ENCODE measurements around the gene GAB2.
A peak's percentile ranks its signal among the peaks of the same experiment; 100 is the strongest.
"Not testable (repeated sequence)": the region's sequence is repeated elsewhere in the genome, so short reads cannot be mapped to it uniquely, and the experiment has no call there.

GAB2 gene

GRCh38 chr11:78199015-78199652 lies 218.5 kb downstream of the GAB2 start:
- DNase-seq: no peak

GRCh38 chr11:78197816-78198215 lies 219.8 kb downstream of the GAB2 start:
- no peak for DNase-seq

DNA sequence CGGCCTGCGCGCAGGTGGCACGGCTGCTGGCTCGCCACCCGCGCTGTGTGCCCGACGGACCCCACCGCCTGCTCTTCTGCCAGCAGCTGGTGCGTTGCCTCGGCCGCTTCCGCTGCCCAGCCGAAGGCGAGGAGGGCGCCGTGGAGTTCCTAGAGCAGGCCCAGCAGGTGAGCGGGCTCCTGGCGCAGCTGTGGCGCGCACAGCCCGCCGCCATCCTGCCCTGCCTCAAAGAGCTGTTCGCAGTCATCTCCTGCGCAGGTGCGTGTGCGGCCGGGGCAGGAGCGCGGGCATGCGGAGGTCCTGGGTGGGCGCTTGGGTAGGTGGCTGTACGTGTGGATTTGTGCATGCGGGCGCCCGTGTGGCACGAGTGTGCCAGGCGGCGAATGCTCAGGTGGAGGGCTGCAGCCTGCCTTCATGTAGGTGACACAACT lies 220.9 kb downstream of the GAB2 start:
- no peak for DNase-seq

DNA sequence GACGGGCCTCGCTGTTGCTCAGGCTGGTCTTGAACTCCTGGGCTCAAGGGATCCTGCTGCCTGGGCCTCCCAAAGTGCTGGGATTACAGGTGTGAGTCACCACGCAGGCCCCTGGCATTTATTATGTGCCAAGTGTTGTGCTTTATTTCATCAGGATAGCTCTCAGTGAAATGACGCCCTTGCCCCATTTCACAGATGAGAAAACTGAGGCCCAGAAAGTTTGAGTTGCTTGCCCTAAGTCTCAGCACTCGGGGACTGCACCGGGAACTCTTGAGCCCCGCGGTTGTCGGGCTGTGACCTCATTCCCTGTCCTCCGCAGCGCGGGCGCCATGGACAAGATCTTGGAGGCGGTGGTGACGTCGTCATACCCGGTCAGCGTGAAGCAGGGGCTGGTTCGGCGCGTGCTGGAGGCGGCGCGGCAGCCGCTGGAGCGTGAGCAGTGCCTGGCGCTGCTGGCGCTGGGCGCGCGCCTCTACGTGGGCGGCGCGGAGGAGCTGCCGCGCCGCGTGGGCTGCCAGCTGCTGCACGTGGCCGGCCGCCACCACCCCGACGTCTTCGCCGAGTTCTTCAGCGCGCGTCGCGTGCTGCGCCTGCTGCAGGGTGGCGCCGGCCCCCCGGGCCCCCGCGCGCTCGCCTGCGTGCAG lies 221.6 kb downstream of the GAB2 start:
- no peak for DNase-seq

DNA sequence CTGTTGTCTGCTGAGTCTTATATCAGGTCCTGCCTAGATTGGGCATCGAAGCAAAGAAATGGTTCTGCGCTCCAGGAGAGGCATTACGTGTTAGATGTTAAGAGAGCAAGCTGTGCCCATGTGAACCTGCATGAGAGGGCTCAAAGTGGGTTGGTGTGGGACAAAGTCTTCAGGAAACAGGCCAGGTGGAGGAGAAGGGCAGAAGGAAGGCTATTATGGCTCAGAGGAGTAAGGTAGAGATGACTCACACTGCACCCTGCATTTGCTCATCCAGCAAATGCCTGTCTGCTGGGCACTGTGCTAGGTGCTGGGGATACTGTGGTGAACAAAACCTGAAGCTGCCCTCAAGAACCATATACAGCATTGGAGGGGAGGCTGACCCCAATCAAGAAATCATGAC lies 223.1 kb downstream of the GAB2 start:
- DNase-seq: no peak

DNA sequence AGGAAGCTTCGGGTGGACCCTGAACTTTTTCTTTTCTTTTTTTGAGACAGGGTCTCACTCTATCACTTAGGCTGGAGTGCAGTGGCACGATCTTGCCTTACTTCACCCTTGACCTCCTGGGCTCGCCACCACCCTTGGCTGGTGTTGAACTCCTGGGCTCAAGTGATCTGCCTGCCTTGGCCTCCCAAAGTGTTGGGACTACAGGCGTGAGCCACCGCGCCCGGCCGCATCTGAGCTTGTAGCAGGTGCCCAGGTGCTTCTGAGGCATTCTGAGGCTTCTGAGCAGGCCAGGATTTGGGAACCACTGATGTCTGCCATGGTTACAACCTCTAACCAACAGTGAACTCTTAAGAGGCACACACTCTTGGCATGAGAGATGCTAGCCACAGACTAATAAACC lies 223.8 kb downstream of the GAB2 start:
- no peak for DNase-seq

DNA sequence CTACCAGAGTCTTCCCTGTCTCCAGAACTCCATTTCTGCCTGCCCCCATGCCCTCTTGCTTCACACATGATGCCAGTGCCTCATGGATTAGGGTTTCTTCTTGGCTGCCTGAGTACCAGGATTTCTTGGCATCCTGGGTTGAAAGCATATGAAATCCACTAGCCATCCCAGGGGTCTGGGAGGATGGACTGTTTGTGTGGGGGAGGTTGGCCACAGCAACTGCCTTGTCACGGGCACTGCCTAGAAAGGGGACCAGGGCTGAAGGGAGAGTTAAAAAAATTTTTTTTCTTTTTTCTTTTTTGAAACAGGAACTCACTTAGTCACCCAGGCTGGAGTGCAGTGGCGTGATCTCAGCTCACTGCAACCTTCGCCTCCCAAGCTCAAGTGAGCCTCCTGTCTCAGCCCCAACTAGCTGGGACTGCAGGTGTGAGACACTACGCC lies 224.7 kb downstream of the GAB2 start:
- no peak for DNase-seq

GRCh38 chr11:78192223-78192719 lies 225.3 kb downstream of the GAB2 start:
- no peak for DNase-seq

GRCh38 chr11:78190871-78191538 lies 226.6 kb downstream of the GAB2 start:
- no peak for DNase-seq

- no peak for DNase-seq
Measured at GRCh38 chr11:78190374-78190773, 227.2 kb downstream of the GAB2 start.

DNA sequence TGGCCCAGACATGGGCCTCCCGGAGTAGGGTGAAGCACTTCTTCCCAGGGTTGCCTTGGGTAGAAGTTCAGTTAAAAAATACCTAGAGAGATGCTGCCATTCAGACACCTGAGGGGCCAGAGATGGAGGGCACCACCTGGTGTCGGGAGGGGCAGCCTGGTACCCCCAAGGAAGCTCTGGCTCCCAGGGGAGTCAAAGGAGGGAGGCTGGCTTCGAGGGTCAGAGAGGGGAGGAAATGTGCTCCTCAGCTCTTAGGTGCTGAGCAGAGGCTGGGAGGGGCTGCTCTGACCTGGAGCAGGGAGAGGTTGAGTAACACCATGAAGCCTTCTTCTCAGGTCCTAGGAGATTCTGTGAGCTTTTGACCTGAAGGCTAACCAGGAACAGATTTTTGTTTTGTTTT lies 227.8 kb downstream of the GAB2 start:
- DNase-seq: no peak

DNA sequence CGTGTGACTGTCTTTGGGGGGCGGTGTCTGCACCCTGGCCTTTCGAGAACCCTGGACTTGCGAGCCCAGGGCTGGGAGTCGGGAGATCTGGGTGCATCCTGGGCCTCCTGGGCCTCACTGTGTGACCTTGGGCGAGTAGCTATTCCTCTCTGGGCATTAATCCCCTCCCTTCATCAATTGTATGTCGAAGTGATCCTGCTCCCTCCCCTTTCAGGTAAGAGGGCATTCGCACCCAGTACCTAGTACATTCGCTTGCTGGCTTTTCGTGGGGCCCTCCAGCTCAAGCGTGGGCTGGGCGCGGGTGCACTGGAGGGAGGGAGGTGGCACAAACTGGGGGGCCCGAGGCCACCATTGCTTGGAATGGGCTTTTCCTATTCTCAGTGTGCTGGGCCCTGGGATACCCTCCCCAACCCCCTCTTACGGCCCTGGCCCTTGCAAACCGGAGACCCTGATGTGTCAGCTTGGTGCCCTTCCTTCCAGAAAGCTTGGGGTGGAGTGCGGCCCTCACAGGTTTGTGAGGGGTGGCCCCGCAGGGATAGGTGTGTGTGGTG lies 228.4 kb downstream of the GAB2 start:
- no peak for DNase-seq

DNA sequence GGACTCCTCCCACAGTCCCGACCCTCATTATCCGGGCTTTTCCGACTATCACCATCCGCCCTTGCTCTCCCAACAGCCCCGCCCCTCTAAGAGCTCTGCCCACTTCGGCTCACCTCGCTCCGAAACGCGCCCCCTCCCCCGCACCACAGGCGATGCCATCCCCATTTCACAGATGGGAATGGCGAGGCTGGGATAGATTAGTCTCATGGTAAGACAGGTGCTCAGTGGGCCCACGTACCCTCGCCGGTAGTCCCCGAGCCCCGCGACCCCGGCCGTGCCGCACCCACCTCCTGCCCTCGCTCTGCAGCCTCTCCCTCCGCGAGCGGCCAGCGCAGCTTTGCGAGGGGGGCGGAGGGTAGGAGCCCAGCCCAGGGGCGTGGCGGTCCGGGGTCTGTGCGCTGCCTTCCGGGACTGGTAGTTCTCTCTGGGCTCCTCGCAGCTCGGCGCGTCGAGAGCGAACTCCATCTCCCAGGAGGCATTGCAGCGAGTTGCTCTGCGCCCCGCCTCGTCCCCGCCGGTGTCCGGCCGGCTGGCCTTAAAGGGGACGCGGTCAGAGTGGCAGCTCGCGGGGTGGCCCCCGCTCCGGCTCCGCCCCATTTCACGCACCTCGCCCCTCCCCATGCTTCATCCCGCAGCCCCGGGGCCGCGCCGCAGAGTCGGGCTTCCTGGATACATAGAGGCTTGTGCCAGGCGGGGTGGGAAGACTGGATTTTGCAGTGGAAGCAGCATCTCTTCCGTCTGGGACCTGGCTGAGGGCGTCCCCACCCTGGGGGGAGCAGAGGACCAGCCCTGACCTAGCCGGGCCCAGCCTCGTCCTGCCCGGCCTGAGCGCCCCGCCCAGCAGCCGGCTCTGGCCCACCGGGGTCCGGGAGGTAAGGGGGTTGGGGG lies 229.1 kb downstream of the GAB2 start, which contains the start of the genes KCTD21 and USP35:
KCTD21 (minus strand) TSS at position 341 of the 888 bp plus-strand sequence. CDS start 14,072 bp downstream, outside the sequence.
USP35 (plus strand) TSS at position 634 of the 888 bp plus-strand sequence. CDS start 7,327 bp downstream, outside the sequence.
- DNase-seq: peak; percentile 78

- peak; percentile 44 for DNase-seq
Measured at GRCh38 chr11:78187366-78188285, 230.0 kb downstream of the GAB2 start.

DNA sequence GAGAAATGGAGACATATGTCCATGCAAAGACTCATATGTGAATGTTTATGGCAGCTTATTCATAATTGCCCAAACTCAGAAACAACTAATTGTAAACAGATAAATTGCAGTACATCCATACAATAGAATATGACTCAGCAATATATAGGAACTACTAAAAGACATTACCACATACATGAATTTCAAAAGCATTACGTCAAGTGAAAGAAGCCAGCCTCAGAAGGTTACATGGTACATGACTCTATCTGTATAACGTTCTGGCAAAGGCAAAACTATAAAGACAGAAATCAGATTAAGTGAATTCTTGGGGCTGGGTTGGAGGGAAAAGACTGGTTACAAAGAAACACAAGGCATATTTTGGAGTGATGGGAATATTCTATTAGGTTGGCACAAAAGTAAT lies 236.4 kb downstream of the GAB2 start:
- no peak for DNase-seq

GRCh38 chr11:78180751-78181150 lies 236.9 kb downstream of the GAB2 start:
- no peak for DNase-seq

GRCh38 chr11:78179459-78180071 lies 238.1 kb downstream of the GAB2 start:
- no peak for DNase-seq

DNA sequence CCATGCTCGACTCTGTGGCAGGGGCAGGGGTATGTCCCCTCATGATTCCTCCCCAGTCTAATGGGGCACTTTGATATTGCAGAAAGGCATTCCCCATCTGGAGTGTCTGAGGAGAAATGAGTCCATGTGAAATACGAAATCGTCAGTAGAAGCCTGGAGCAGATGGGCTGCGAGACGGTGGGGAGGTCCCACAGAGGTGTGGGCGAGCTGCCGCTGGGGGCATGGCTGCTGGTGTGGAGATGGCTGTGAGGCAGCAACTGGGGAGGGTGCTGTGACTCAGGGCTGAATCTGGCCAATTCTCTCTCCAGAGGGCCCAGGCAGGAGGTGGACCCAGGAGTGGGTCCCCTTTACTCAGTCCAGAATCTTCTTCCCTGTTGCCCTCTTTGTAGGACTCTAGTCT lies 240.4 kb downstream of the GAB2 start:
- DNase-seq: no peak

GRCh38 chr11:78176605-78177141 lies 240.9 kb downstream of the GAB2 start:
- no peak for DNase-seq

DNA sequence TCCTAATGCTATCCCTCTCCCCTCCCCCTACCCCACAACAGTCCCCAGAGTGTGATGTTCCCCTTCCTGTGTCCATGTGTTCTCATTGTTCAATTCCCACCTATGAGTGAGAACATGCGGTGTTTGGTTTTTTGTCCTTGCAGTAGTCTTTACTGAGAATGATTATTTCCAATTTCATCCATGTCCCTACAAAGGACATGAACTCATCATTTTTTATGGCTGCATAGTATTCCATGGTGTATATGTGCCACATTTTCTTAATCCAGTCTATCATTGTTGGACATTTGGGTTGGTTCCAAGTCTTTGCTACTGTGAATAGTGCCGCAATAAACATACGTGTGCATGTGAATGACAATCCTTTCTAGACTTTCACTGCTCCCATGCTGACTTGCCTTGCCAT lies 241.8 kb downstream of the GAB2 start:
- DNase-seq: not testable (repeated sequence)
